Endothelial cell of umbilical vein (primary cell): Measurements from ENCODE around the gene CARD10.

Experiments used
- CTCF ChIP-seq, 2 donors: IDR thresholded peaks; 1 replicate in 1 of 2; 2 replicates in 1 of 2; pipeline ENCODE4 v1.5.1; 2011; ENCODE audit warnings: low read length in 2 of 2, mild to moderate bottlenecking in 2 of 2, moderate library complexity in 2 of 2, control low read depth in 1 of 2, inconsistent platforms in 1 of 2, low read depth in 1 of 2; ENCODE audit not compliant: insufficient read depth in 1 of 2; ENCODE audit errors: extremely low read depth in 1 of 2
- EZH2 ChIP-seq: IDR thresholded peaks from 2 replicates; pipeline ENCODE4 v1.6.1; 2012; ENCODE audit warnings: borderline replicate concordance, low read depth, mild to moderate bottlenecking, moderate library complexity, low read length, inconsistent platforms; ENCODE audit not compliant: severe bottlenecking
- FOS ChIP-seq: IDR thresholded peaks from 2 replicates; pipeline ENCODE4 v1.6.1; 2011; ENCODE audit warnings: mild to moderate bottlenecking, low read length, moderate library complexity, borderline replicate concordance; ENCODE audit not compliant: insufficient read depth
- GATA2 ChIP-seq: IDR thresholded peaks from 2 replicates; pipeline ENCODE4 v1.7.0; 2011; ENCODE audit warnings: low read depth, mild to moderate bottlenecking, moderate library complexity, mixed read lengths, low read length; ENCODE audit not compliant: insufficient read length, insufficient read depth
- JUN ChIP-seq: IDR thresholded peaks from 2 replicates; pipeline ENCODE4 v1.6.1; 2011; ENCODE audit warnings: borderline replicate concordance, low read depth; ENCODE audit not compliant: insufficient read length, insufficient read depth
- MAX ChIP-seq: IDR thresholded peaks from 2 replicates; pipeline ENCODE4 v1.6.1; 2011; ENCODE audit not compliant: insufficient read depth, insufficient read length
- MYC ChIP-seq: IDR thresholded peaks from one replicate; pipeline ENCODE4 v1.6.1; 2011; ENCODE audit warnings: mild to moderate bottlenecking, low read depth, low read length
- POLR2A ChIP-seq: IDR thresholded peaks from 2 replicates; pipeline ENCODE4 v1.6.1; 2012; ENCODE audit warnings: low read depth, mild to moderate bottlenecking, control low read depth, low read length
- POLR2AphosphoS5 ChIP-seq: IDR thresholded peaks from 2 replicates; pipeline ENCODE4 v1.6.1; 2012; ENCODE audit warnings: low read depth, mild to moderate bottlenecking, control low read depth, low read length, moderate library complexity; ENCODE audit not compliant: insufficient read depth

GRCh38 chr22:37488337-37489135 lies 30.7 kb downstream of the CARD10 start:
- no peak for TF ChIP-seq CTCF (IDR thresholded peaks at IDR 0.05; ENCODE audit: extremely low read depth in 1 of 2, insufficient read depth in 1 of 2, low read depth in 1 of 2, low read length in 2 of 2)
- no peak for TF ChIP-seq POLR2A
- TF ChIP-seq POLR2AphosphoS5: no peak
- TF ChIP-seq EZH2: no peak
- no peak for TF ChIP-seq FOS
- TF ChIP-seq MYC: no peak
- no peak for TF ChIP-seq MAX
- TF ChIP-seq JUN: no peak
- no peak for TF ChIP-seq GATA2
